Measurements from ENCODE around the gene SLC13A1. TPM values are rescaled to one million over a fixed set of nuclear protein-coding genes. Genes with fewer than 3 reads are reported as not detected.

SLC13A1 gene
- total RNA-seq, 1 experiment from 2014 or later, result 0.04 TPM

- Mint-ChIP-seq H3K4me1 (no peaks in the 10 kb centered on the region), H3K36me3 (peaks cover 39% of the 10 kb centered on the region), H3K27ac (no peak overlapping the region), H3K9me3 (peaks cover 72% of the 10 kb centered on the region), H3K4me3 (no peak overlapping the region), H3K27me3 (ENCODE audit: low read depth) (no peaks in the 10 kb centered on the region; the same call in 1 of the 2 replicates)
- ChIA-PET POLR2A (no interaction called here), CTCF (no interaction called here)
- DNase-seq (ENCODE audit: low spot score) (no peak), ATAC-seq (no peak)
- TF ChIP-seq GRHL2 (CRISPR knock-in tag; IDR thresholded peaks at IDR 0.05; ENCODE audit: insufficient replicate concordance, severe bottlenecking) (no peak), ZNF317 (CRISPR knock-in tag; IDR thresholded peaks at IDR 0.05; ENCODE audit: borderline replicate concordance, low read depth) (no peak), PREB (CRISPR knock-in tag; IDR thresholded peaks at IDR 0.05; ENCODE audit: borderline replicate concordance) (no peak), GABPB1 (CRISPR knock-in tag; IDR thresholded peaks at IDR 0.05) (no peak), MAX (CRISPR knock-in tag; IDR thresholded peaks at IDR 0.05) (no peak), NR2C2 (CRISPR knock-in tag; IDR thresholded peaks at IDR 0.05) (no peak), SMAD3 (CRISPR knock-in tag; IDR thresholded peaks at IDR 0.05; ENCODE audit: borderline replicate concordance) (no peak), ZNF219 (CRISPR knock-in tag; IDR thresholded peaks at IDR 0.05; ENCODE audit: borderline replicate concordance) (no peak), ATF3 (CRISPR knock-in tag; conservative IDR thresholded peaks at IDR 0.05) (no peak), PRDM15 (CRISPR knock-in tag; IDR thresholded peaks at IDR 0.05) (no peak), RELA (CRISPR knock-in tag; IDR thresholded peaks at IDR 0.05; ENCODE audit: borderline replicate concordance) (no peak), FOXJ3 (CRISPR knock-in tag; IDR thresholded peaks at IDR 0.05; ENCODE audit: borderline replicate concordance) (no peak), AR (CRISPR knock-in tag; IDR thresholded peaks at IDR 0.05) (no peak), TCF7 (CRISPR knock-in tag; IDR thresholded peaks at IDR 0.05; ENCODE audit: low read depth) (no peak), ETV6 (CRISPR knock-in tag; IDR thresholded peaks at IDR 0.05) (no peak), CTCF (IDR thresholded peaks at IDR 0.05) (no peak), ESRRA (CRISPR knock-in tag; IDR thresholded peaks at IDR 0.05; ENCODE audit: borderline replicate concordance) (no peak)
- TF ChIP-seq, protein P1, sequence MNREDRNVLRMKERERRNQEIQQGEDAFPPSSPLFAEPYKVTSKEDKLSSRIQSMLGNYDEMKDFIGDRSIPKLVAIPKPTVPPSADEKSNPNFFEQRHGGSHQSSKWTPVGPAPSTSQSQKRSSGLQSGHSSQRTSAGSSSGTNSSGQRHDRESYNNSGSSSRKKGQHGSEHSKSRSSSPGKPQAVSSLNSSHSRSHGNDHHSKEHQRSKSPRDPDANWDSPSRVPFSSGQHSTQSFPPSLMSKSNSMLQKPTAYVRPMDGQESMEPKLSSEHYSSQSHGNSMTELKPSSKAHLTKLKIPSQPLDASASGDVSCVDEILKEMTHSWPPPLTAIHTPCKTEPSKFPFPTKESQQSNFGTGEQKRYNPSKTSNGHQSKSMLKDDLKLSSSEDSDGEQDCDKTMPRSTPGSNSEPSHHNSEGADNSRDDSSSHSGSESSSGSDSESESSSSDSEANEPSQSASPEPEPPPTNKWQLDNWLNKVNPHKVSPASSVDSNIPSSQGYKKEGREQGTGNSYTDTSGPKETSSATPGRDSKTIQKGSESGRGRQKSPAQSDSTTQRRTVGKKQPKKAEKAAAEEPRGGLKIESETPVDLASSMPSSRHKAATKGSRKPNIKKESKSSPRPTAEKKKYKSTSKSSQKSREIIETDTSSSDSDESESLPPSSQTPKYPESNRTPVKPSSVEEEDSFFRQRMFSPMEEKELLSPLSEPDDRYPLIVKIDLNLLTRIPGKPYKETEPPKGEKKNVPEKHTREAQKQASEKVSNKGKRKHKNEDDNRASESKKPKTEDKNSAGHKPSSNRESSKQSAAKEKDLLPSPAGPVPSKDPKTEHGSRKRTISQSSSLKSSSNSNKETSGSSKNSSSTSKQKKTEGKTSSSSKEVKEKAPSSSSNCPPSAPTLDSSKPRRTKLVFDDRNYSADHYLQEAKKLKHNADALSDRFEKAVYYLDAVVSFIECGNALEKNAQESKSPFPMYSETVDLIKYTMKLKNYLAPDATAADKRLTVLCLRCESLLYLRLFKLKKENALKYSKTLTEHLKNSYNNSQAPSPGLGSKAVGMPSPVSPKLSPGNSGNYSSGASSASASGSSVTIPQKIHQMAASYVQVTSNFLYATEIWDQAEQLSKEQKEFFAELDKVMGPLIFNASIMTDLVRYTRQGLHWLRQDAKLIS (CRISPR knock-in tag; IDR thresholded peaks at IDR 0.05; ENCODE audit: borderline replicate concordance), result no peak
- TF ChIP-seq, protein P2, sequence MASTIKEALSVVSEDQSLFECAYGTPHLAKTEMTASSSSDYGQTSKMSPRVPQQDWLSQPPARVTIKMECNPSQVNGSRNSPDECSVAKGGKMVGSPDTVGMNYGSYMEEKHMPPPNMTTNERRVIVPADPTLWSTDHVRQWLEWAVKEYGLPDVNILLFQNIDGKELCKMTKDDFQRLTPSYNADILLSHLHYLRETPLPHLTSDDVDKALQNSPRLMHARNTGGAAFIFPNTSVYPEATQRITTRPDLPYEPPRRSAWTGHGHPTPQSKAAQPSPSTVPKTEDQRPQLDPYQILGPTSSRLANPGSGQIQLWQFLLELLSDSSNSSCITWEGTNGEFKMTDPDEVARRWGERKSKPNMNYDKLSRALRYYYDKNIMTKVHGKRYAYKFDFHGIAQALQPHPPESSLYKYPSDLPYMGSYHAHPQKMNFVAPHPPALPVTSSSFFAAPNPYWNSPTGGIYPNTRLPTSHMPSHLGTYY (CRISPR knock-in tag; IDR thresholded peaks at IDR 0.05), result no peak
Measured at GRCh38 chr7:123218866-123219265, 19.1 kb upstream of the SLC13A1 start.
